CD4-positive, alpha-beta T cell (primary cell): ENCODE data around the gene NLRP12. TPM values are rescaled to one million over a fixed set of nuclear protein-coding genes. Genes with fewer than 3 reads are reported as not detected.
"Not testable (repeated sequence)": the region's sequence is repeated elsewhere in the genome, so short reads cannot be mapped to it uniquely, and the experiment has no call there.

Source experiments
- ATAC-seq: fragments of 200-7000 bp; cut with Tn5 transposase; one replicate; pipeline ENCODE4 v1.10.0; 2022; ENCODE audit warnings: mild to moderate bottlenecking; ENCODE audit not compliant: poor library complexity
- CTCF ChIA-PET: fragments of 350-600 bp; sonication (Branson Sonifier 250); formaldehyde crosslinking; loops from one replicate; lab custom pipeline; 2021; ENCODE audit warnings: antibody characterized with exemption, inconsistent platforms; lab: Charles Lee
- POLR2A ChIA-PET: fragments of 350-600 bp; sonication (Branson Sonifier 250); formaldehyde crosslinking; loops from one replicate; lab custom pipeline; 2021; ENCODE audit warnings: antibody characterized with exemption, inconsistent platforms; lab: Charles Lee
- DNase-seq, 14 experiments: peaks; one replicate each; pipeline ENCODE4 v3.0.0-alpha.2; 2013 to 2020; ENCODE audit warnings: mixed read lengths in 2 of 14
- H3K27ac ChIP-seq, 2 donors: one replicate each; pipeline versions ENCODE4 v1.5.1 to v1.7.0; 2013; ENCODE audit warnings: low read length in 2 of 2, low read depth in 1 of 2, mild to moderate bottlenecking in 1 of 2
- H3K27me3 ChIP-seq, 2 experiments: 1 replicate in 1 of 2; 2 replicates in 1 of 2; pipeline versions ENCODE4 v1.6.1 to v1.7.0; 2013; ENCODE audit warnings: low read length in 2 of 2, control low read depth in 1 of 2, mild to moderate bottlenecking in 1 of 2, moderate library complexity in 1 of 2; ENCODE audit not compliant: insufficient read depth in 2 of 2, control insufficient read depth in 1 of 2
- H3K36me3 ChIP-seq: one replicate; pipeline ENCODE4 v1.6.1; 2013; ENCODE audit warnings: low read length, control low read depth; ENCODE audit not compliant: insufficient read depth
- H3K4me1 ChIP-seq: one replicate; pipeline ENCODE4 v1.6.1; 2013; ENCODE audit warnings: low read length, control low read depth; ENCODE audit not compliant: insufficient read depth
- H3K4me3 ChIP-seq: one replicate; pipeline ENCODE4 v1.5.1; 2013; ENCODE audit warnings: mild to moderate bottlenecking, low read length, moderate library complexity
- H3K9me3 ChIP-seq, 2 experiments: 1 replicate in 1 of 2; 2 replicates in 1 of 2; pipeline versions ENCODE4 v1.6.1 to v1.7.0; 2013; ENCODE audit warnings: low read length in 2 of 2, mild to moderate bottlenecking in 2 of 2, control low read depth in 1 of 2, moderate library complexity in 1 of 2; ENCODE audit not compliant: control insufficient read depth in 1 of 2, insufficient read depth in 1 of 2
- H3K27ac Mint-ChIP-seq: one replicate; pipeline ENCODE4 v1.8.0; 2020; ENCODE audit warnings: mixed read lengths
- H3K27me3 Mint-ChIP-seq: one replicate; pipeline ENCODE4 v1.8.0; 2021; ENCODE audit warnings: mixed read lengths
- H3K36me3 Mint-ChIP-seq: one replicate; pipeline ENCODE4 v1.8.0; 2021; ENCODE audit warnings: low read depth, mixed read lengths
- H3K4me1 Mint-ChIP-seq: one replicate; pipeline ENCODE4 v1.8.0; 2021; ENCODE audit warnings: low read depth, mixed read lengths
- H3K4me3 Mint-ChIP-seq: one replicate; pipeline ENCODE4 v1.8.0; 2020; ENCODE audit warnings: mild to moderate bottlenecking, mixed read lengths
- H3K9me3 Mint-ChIP-seq: one replicate; pipeline ENCODE4 v1.8.0; 2020; ENCODE audit warnings: mixed read lengths
- CTCF ChIP-seq: fragments of 200-600 bp; IDR thresholded peaks from one replicate; pipeline ENCODE4 v1.8.0; 2022; ENCODE audit warnings: antibody characterized with exemption, mild to moderate bottlenecking
- intact Hi-C, 2 experiments: fragments of 100-400 bp; cut with DNase I in 1 of 2; cut with micrococcal nuclease in 1 of 2; formaldehyde crosslinking; loops; one replicate each; pipeline versions ENCODE4 v1.15.1 to v1.9.0; 2023 to 2025; cut with DNase I, micrococcal nuclease
- total RNA-seq, 174 experiments: library from RNA in 2 of 174; stranded (reverse) in 2 of 174; gene quantifications; one replicate each; pipeline ENCODE4 v1.2.3 and lab custom pipeline; 2021 to 2026

NLRP12 gene
- total RNA-seq, 2 experiments from 2014 or later, result 0.08 TPM; not detected in 1

- peak overlapping the region; percentile 28 for H3K4me3 ChIP-seq
- ChIA-PET CTCF (no interaction called here), POLR2A (no interaction called here)
- Mint-ChIP-seq H3K9me3 (no peaks in the 10 kb centered on the region), H3K4me3 (peak overlapping the region; percentile 84), H3K36me3 (peaks cover 62% of the 10 kb centered on the region), H3K27ac (peak overlapping the region; percentile 89), H3K27me3 (no peaks in the 10 kb centered on the region), H3K4me1 (peaks cover 75% of the 10 kb centered on the region)
- H3K36me3 ChIP-seq, result peaks cover 29% of the 10 kb centered on the region
- H3K9me3 ChIP-seq, result peaks cover 0 to 11% of the 10 kb centered on the region in 2 experiments
- peaks cover 86% of the 10 kb centered on the region for H3K4me1 ChIP-seq
- intact Hi-C loops, result no loop called here
- peak overlapping the region; percentile 45 to 51 for H3K27ac ChIP-seq
- H3K27me3 ChIP-seq, result no peaks in the 10 kb centered on the region
- no peak for ATAC-seq
- peak in 5 of 14 experiments; percentile 17 to 60 (median 44) for DNase-seq
- no peak for TF ChIP-seq CTCF
Observed at GRCh38 chr19:53870485-53870844, 46.4 kb upstream of the NLRP12 start.

GRCh38 chr19:53869805-53870484 is 45.8 kb upstream of the NLRP12 start:
- peaks cover 70% of the 10 kb centered on the region for H3K4me1 Mint-ChIP-seq
- H3K27me3 ChIP-seq, POLR2A ChIA-PET, H3K9me3 Mint-ChIP-seq, DNase-seq, ATAC-seq, CTCF ChIA-PET, H3K27me3 Mint-ChIP-seq: not testable (repeated sequence)
- Histone ChIP-seq H3K27ac (peak overlapping the region; percentile 97 to 100), H3K9me3 (peaks cover 0 to 11% of the 10 kb centered on the region in 2 experiments), H3K4me1 (peaks cover 84% of the 10 kb centered on the region), H3K36me3 (peaks cover 28% of the 10 kb centered on the region), H3K4me3 (peak overlapping the region; percentile 100)
- peaks cover 60% of the 10 kb centered on the region for H3K36me3 Mint-ChIP-seq
- peak overlapping the region; percentile 99 for H3K4me3 Mint-ChIP-seq
- intact Hi-C loops, result loop anchor here (1.0 to 10.0 kb wide), 7 partner anchors 7 to 595 kb away; partner anchors contain the start of genes LENG9 (in 2 of the 2), NDUFA3 (in 1 of the 2), OSCAR (in 1 of the 2) and PRPF31 (in 1 of the 2)
- H3K27ac Mint-ChIP-seq, result peak overlapping the region; percentile 99

GRCh38 chr19:53868892-53869804 is 45.0 kb upstream of the NLRP12 start:
- peaks cover 76% of the 10 kb centered on the region for H3K4me1 ChIP-seq
- no peak for TF ChIP-seq CTCF
- no peaks in the 10 kb centered on the region for H3K27me3 ChIP-seq
- peak overlapping the region; percentile 99 for H3K4me3 Mint-ChIP-seq
- H3K36me3 ChIP-seq, result peaks cover 21% of the 10 kb centered on the region
- CTCF ChIA-PET, result interaction anchor here (3.0 kb wide), 1 partner anchor 13 kb away, joined by 17 read pairs; the partner anchor contains the start of gene PRKCG
- POLR2A ChIA-PET, result interaction anchor here (1.9 to 3.8 kb wide), 3 partner anchors 9 to 321 kb away, joined by 9 to 71 read pairs (median 17); partner anchors contain the start of genes MBOAT7 and TSEN34
- H3K27me3 Mint-ChIP-seq, result no peaks in the 10 kb centered on the region
- H3K4me3 ChIP-seq, result peak overlapping the region; percentile 100
- peak overlapping the region; percentile 97 to 100 for H3K27ac ChIP-seq
- ATAC-seq (peak; percentile 42), DNase-seq (peak; percentile 66 to 95 (median 82))
- peaks cover 52% of the 10 kb centered on the region for H3K36me3 Mint-ChIP-seq
- H3K9me3 Mint-ChIP-seq, result no peaks in the 10 kb centered on the region
- H3K27ac Mint-ChIP-seq, result peak overlapping the region; percentile 99
- intact Hi-C loops, result loop anchor here (1.0 to 10.0 kb wide), 7 partner anchors 8 to 596 kb away; partner anchors contain the start of genes LENG9 (in 2 of the 2), NDUFA3 (in 1 of the 2), OSCAR (in 1 of the 2) and PRPF31 (in 1 of the 2)
- H3K9me3 ChIP-seq, result peaks cover 0 to 9% of the 10 kb centered on the region in 2 experiments
- H3K4me1 Mint-ChIP-seq, result peaks cover 62% of the 10 kb centered on the region
